ENCODE results near the gene TNRC18.

The TNRC18 gene

DNA sequence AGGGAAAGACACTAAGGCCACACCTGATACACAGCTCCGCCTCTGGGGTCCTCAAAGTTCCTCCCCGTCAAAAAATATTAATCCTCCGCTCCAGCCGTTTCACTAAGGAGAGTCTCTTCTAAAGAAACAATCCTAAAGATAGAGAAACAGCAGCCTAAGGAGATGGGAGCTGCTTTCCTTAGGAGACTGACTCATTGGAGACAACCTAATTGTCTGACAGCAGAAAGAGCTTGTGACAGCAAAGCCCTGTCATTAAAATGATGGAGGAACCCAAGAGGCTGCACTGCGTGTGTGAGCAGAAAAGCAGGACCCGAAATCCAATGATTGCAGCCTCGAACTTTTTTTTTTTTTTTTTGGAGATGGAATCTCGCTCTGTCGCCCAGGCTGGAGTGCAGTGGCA is 44.0 kb upstream of the TNRC18 start:
- TF ChIP-seq, protein P1, sequence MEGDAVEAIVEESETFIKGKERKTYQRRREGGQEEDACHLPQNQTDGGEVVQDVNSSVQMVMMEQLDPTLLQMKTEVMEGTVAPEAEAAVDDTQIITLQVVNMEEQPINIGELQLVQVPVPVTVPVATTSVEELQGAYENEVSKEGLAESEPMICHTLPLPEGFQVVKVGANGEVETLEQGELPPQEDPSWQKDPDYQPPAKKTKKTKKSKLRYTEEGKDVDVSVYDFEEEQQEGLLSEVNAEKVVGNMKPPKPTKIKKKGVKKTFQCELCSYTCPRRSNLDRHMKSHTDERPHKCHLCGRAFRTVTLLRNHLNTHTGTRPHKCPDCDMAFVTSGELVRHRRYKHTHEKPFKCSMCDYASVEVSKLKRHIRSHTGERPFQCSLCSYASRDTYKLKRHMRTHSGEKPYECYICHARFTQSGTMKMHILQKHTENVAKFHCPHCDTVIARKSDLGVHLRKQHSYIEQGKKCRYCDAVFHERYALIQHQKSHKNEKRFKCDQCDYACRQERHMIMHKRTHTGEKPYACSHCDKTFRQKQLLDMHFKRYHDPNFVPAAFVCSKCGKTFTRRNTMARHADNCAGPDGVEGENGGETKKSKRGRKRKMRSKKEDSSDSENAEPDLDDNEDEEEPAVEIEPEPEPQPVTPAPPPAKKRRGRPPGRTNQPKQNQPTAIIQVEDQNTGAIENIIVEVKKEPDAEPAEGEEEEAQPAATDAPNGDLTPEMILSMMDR (conservative IDR thresholded peaks at IDR 0.05; ENCODE audit: control insufficient read depth, insufficient read depth, low read depth, low read length): no peak
- H3K4me3 ChIP-seq (ENCODE audit: control insufficient read depth, low read depth, low read length): no peak overlapping the region

DNA sequence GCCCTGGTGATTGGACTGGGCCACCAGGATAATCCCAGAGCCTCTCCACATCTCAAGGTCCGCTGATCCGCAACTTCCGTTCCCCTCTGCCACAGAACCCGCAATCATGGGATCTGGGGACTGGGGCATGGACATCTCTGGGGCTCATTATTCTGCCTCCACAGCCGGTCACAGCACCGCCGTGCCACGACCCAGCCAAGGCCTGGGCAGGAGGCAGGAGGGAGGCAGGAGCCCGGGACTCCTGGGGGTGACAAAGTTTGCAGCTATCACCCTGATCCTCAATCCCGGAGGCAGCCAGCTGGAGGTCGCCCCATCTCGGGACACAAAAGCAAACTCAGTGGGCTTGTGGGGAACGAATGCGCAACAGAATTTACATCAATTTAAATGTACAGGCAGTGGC is 42.9 kb upstream of the TNRC18 start:
- DNase-seq (ENCODE audit: low read depth): no peak
- TF ChIP-seq, protein P1 (conservative IDR thresholded peaks at IDR 0.05; ENCODE audit: control insufficient read depth, insufficient read depth, low read depth, low read length): no peak
- no peak overlapping the region for H3K4me3 ChIP-seq (ENCODE audit: control insufficient read depth, low read depth, low read length)

More for the DNA sequence above, 44.0 kb upstream of the TNRC18 start:
- no peak for DNase-seq (ENCODE audit: low read depth)

DNA sequence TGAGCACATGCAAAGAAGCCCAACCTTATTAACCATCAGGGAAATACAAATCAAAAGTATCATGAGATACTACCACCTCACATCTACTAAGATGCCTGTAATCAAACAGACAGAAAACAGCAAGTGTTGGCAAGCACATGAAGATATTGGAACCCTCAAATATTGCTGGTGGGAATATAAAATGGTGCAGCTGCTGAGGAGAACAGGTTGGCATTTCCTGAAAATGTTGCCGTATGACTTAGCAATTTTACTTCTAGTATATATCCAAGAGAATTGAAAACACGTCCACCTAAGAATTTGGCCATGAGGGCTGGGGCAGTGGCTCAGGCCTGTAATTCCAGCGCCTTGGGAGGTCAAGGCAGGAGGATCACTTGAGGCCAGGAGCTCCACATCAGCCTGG is 39.4 kb upstream of the TNRC18 start:
- no peak overlapping the region for H3K4me3 ChIP-seq (ENCODE audit: control insufficient read depth, low read depth, low read length)
- DNase-seq (ENCODE audit: low read depth): no peak
- TF ChIP-seq, protein P1 (conservative IDR thresholded peaks at IDR 0.05; ENCODE audit: control insufficient read depth, insufficient read depth, low read depth, low read length): no peak

DNA sequence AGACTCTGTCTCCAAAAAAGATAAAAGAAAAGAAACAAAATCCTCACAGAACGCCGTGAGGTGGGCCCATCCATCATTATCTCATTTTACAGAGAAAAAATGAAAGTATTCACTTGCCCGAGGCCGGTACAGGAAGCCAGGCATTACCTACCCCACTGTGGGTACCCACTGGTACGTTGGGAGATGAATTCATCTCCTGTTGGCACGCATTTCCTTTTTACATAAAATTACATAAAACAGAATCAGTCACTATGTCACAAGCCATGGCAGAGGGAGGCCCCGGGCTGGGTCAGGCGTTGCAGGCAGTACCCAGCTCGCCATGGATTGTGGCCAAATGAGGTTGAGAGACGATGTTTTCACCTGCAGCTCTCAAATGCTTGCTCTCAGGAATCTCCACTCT is 38.6 kb upstream of the TNRC18 start:
- TF ChIP-seq, protein P1 (conservative IDR thresholded peaks at IDR 0.05; ENCODE audit: control insufficient read depth, insufficient read depth, low read depth, low read length): no peak
- H3K4me3 ChIP-seq (ENCODE audit: control insufficient read depth, low read depth, low read length): no peak overlapping the region
- no peak for DNase-seq (ENCODE audit: low read depth)

DNA sequence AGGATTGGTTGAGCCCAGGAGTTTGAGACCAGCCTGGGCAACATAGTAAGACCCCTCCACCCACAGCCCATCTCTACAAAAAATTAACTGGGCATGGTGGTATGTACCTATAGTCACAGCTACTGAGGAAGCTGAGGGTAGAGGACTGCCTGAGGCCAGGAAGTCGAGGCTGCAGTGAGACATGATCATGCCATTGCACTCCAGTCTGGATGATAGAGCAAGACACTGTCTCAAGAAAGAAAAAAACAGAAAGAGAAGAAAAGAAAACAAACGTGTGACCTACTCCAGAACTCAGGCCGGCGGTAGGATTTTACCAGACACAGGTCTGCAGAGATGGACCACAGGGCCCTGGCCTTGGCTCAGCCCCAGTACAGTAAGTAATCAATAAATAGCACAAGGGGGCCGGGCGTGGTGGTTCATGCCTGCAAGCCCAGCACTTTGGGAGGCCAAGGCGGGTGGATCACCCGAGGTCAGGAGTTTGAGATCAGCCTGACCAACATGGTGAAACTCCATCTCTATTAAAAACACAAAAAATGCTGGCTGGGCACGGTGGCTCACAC is 35.4 kb upstream of the TNRC18 start:
- TF ChIP-seq, protein P1 (conservative IDR thresholded peaks at IDR 0.05; ENCODE audit: control insufficient read depth, insufficient read depth, low read depth, low read length): no peak
- DNase-seq (ENCODE audit: low read depth): no peak
- no peak overlapping the region for H3K4me3 ChIP-seq (ENCODE audit: control insufficient read depth, low read depth, low read length)

DNA sequence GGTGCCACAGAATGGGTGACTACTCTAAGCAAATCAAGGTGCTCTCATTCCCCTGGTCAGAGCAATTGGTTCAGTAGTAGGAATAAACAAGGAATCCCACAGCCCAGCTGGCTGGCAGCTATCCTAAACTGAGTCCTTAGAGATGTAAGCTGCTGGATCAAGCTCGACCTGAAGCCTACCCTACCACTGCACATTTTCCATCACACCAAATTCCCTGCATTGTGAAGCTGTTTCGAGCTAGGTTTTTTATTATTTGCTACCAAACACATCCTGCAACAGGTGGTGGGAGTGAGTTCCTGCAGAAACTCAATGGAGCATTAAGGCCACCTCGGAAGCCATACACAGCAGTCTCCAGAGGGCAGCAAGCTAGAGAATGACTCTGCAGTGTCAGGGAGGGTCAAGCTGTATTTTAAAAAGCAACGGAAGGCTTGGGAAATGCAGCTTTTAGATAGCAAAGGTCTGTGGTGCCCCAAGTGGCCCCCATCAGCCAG is 33.7 kb upstream of the TNRC18 start:
- no peak for DNase-seq (ENCODE audit: low read depth)
- no peak overlapping the region for H3K4me3 ChIP-seq (ENCODE audit: control insufficient read depth, low read depth, low read length)
- TF ChIP-seq, protein P1 (conservative IDR thresholded peaks at IDR 0.05; ENCODE audit: control insufficient read depth, insufficient read depth, low read depth, low read length): no peak

DNA sequence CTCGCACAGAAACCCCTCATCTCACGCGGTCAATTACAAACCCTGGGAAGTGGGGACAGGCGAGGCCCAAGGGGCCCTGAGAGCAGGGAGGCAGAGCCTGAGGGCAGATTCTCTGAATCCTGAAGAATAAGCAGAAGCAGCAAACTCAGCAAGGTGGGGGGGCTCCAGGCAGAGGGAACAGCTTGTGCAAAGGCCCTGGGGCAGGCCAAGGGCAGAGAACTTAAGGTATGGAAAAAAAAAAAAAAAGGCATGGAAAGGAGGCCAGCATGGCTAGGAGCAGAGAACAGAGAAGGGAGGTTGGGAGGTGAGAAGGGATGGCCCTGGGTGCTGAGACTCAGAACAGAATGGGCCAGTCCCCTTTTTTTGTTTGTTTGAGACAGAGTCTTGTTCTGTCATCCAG is 32.8 kb upstream of the TNRC18 start:
- TF ChIP-seq, protein P1 (conservative IDR thresholded peaks at IDR 0.05; ENCODE audit: control insufficient read depth, insufficient read depth, low read depth, low read length): no peak
- no peak overlapping the region for H3K4me3 ChIP-seq (ENCODE audit: control insufficient read depth, low read depth, low read length)
- DNase-seq (ENCODE audit: low read depth): no peak

Measured in fibroblast of mammary gland (primary cell).